B cell (primary cell): ENCODE data around the gene TANGO6. TPM values are rescaled to one million over a fixed set of nuclear protein-coding genes. Genes with fewer than 3 reads are reported as not detected.

Source experiments
- ATAC-seq: fragments of 200-7000 bp; cut with Tn5 transposase; one replicate; pipeline ENCODE4 v1.10.0; 2021; ENCODE audit warnings: low read depth, mild to moderate bottlenecking, moderate number of reproducible peaks, moderate library complexity
- CTCF ChIA-PET: fragments of 350-600 bp; sonication (Branson Sonifier 250); formaldehyde crosslinking; loops from one replicate; lab custom pipeline; 2021; ENCODE audit warnings: antibody characterized with exemption, inconsistent platforms; lab: Charles Lee
- POLR2A ChIA-PET: fragments of 350-600 bp; sonication (Branson Sonifier 250); formaldehyde crosslinking; loops from one replicate; lab custom pipeline; 2021; ENCODE audit warnings: antibody characterized with exemption; lab: Charles Lee
- DNase-seq: peaks from one replicate; pipeline ENCODE4 v3.0.0; 2013
- H2AFZ ChIP-seq: 2 replicates; pipeline ENCODE4 v1.6.1; 2012; ENCODE audit warnings: mild to moderate bottlenecking, low read depth, low read length; ENCODE audit not compliant: insufficient read depth, poor library complexity, severe bottlenecking
- H3K27ac ChIP-seq, 2 donors: 1 replicate in 1 of 2; 2 replicates in 1 of 2; pipeline ENCODE4 v1.5.1; 2012 to 2013; ENCODE audit warnings: low read length in 2 of 2, mild to moderate bottlenecking in 2 of 2, moderate library complexity in 1 of 2
- H3K27me3 ChIP-seq, 4 experiments: fragments of 200-600 bp in 1 of 4; sonication (generic) in 1 of 4; replicated peaks in 1 of 4; 1 replicate in 2 of 4; 2 replicates in 2 of 4; pipeline versions ENCODE4 v1.6.1 to v1.7.0; 2013 to 2016; ENCODE audit warnings: low read length in 3 of 4, mild to moderate bottlenecking in 2 of 4, mixed read lengths in 1 of 4, moderate library complexity in 1 of 4; ENCODE audit not compliant: insufficient read depth in 4 of 4, control insufficient read depth in 3 of 4; ENCODE audit errors: control extremely low read depth in 1 of 4
- H3K36me3 ChIP-seq, 2 experiments: replicated peaks in 1 of 2; 1 replicate in 1 of 2; 2 replicates in 1 of 2; pipeline versions ENCODE4 v1.6.1 to v1.7.1; 2013; ENCODE audit warnings: low read length in 1 of 2; ENCODE audit not compliant: insufficient read depth in 2 of 2, control insufficient read depth in 1 of 2; ENCODE audit errors: control extremely low read depth in 1 of 2, extremely low read depth in 1 of 2
- H3K4me1 ChIP-seq, 2 donors: fragments of 200-600 bp in 1 of 2; sonication (generic) in 1 of 2; 1 replicate in 1 of 2; 2 replicates in 1 of 2; pipeline versions ENCODE4 v1.5.1 to v1.6.1; 2013 to 2017; ENCODE audit warnings: low read length in 2 of 2; ENCODE audit not compliant: control insufficient read depth in 2 of 2, insufficient read depth in 2 of 2
- H3K4me2 ChIP-seq: replicated peaks from 2 replicates; pipeline ENCODE3; 2012; ENCODE audit warnings: mild to moderate bottlenecking, low read depth, low read length; ENCODE audit not compliant: poor library complexity, severe bottlenecking
- H3K4me3 ChIP-seq, 5 experiments: fragments of 200-600 bp in 1 of 5; sonication (generic) in 1 of 5; 1 replicate in 3 of 5; 2 replicates in 2 of 5; pipeline versions ENCODE4 v1.5.1 to v1.7.0; 2011 to 2016; ENCODE audit warnings: low read length in 4 of 5, mild to moderate bottlenecking in 4 of 5, low read depth in 2 of 5, control low read depth in 1 of 5, moderate library complexity in 1 of 5; ENCODE audit not compliant: insufficient read depth in 1 of 5; ENCODE audit errors: control extremely low read depth in 1 of 5, extremely low read depth in 1 of 5
- H3K79me2 ChIP-seq: fragments of 200-600 bp; sonication (generic); one replicate; pipeline ENCODE4 v1.6.0; 2016; ENCODE audit warnings: low read length; ENCODE audit not compliant: control insufficient read depth, insufficient read depth
- H3K9ac ChIP-seq: fragments of 200-600 bp; sonication (generic); 2 replicates; pipeline ENCODE4 v1.6.1; 2017; ENCODE audit warnings: mild to moderate bottlenecking, low read length, moderate library complexity
- H3K9me3 ChIP-seq, 3 donors: one replicate each; pipeline versions ENCODE4 v1.6.1 to v1.7.1; 2013; ENCODE audit warnings: low read length in 2 of 3; ENCODE audit not compliant: control insufficient read depth in 2 of 3, insufficient read depth in 1 of 3; ENCODE audit errors: control extremely low read depth in 1 of 3
- H4K20me1 ChIP-seq: 2 replicates; pipeline ENCODE4 v1.6.0; 2012; ENCODE audit warnings: mild to moderate bottlenecking, low read length; ENCODE audit not compliant: insufficient read depth, control insufficient read depth, poor library complexity, severe bottlenecking
- H3K27ac Mint-ChIP-seq: one replicate; pipeline ENCODE4 v1.8.0; 2021; ENCODE audit warnings: mixed read lengths
- H3K27me3 Mint-ChIP-seq: one replicate; pipeline ENCODE4 v1.8.0; 2021; ENCODE audit warnings: mixed read lengths
- H3K4me1 Mint-ChIP-seq: one replicate; pipeline ENCODE4 v1.8.0; 2021; ENCODE audit warnings: mixed read lengths
- H3K4me3 Mint-ChIP-seq: one replicate; pipeline ENCODE4 v1.8.0; 2021; ENCODE audit warnings: mixed read lengths
- H3K9me3 Mint-ChIP-seq: one replicate; pipeline ENCODE4 v1.8.0; 2022; ENCODE audit warnings: mixed read lengths; ENCODE audit not compliant: insufficient read depth
- CTCF ChIP-seq: fragments of 200-600 bp; IDR thresholded peaks from one replicate; pipeline ENCODE4 v1.8.0; 2022; ENCODE audit warnings: antibody characterized with exemption, mild to moderate bottlenecking
- EZH2 ChIP-seq: IDR thresholded peaks from 2 replicates; pipeline ENCODE4 v1.6.1; 2012; ENCODE audit warnings: borderline replicate concordance, low read depth, mild to moderate bottlenecking, moderate library complexity, low read length; ENCODE audit not compliant: insufficient read depth, poor library complexity, severe bottlenecking
- WGBS: methylation state at CpG from one replicate; pipeline ENCODE4 v1.1.5; 2013; ENCODE audit warnings: missing lambda C conversion rate; ENCODE audit not compliant: insufficient coverage; 5-methylcytosine and 5-hydroxymethylcytosine counted together
- intact Hi-C: fragments of 100-400 bp; cut with micrococcal nuclease; formaldehyde crosslinking; loops from one replicate; pipeline ENCODE4 v1.10.0; 2022
- polyA plus RNA-seq: library from polyadenylated mRNA; depleted of rRNA; stranded (reverse); fragments of >200 nt; gene quantifications from 2 replicates; pipeline ENCODE4 v1.2.3, GENCODE V29; 2012
- total RNA-seq, 2 donors: library from RNA; stranded (reverse); fragments of 120-200 nt in 1 of 2; gene quantifications; 1 replicate in 1 of 2; 2 replicates in 1 of 2; pipeline versions ENCODE4 v1.2.3 to v1.2.4, GENCODE V29; 2013 to 2022

Gene TANGO6
- total and polyA plus RNA-seq, 2 donors (not counting 1 experiment from before 2014, with no cell fraction given) = 8.0 to 42.8 TPM

- WGBS = no CpG with 5 or more reads among the region's 3 CpGs
- no peaks in the 10 kb centered on the region for H3K9me3 ChIP-seq
- H3K79me2 ChIP-seq = no peaks in the 10 kb centered on the region
- POLR2A ChIA-PET = no interaction called here
- no peaks in the 10 kb centered on the region for H3K27me3 ChIP-seq
- no peak overlapping the region for H3K4me2 ChIP-seq
- Mint-ChIP-seq H3K4me1 (no peaks in the 10 kb centered on the region), H3K4me3 (no peak overlapping the region), H3K9me3 (no peaks in the 10 kb centered on the region), H3K27me3 (no peaks in the 10 kb centered on the region), H3K27ac (peak overlapping the region; percentile 6)
- ATAC-seq (no peak), DNase-seq (no peak)
- H3K4me1 ChIP-seq = no peaks in the 10 kb centered on the region
- peaks cover 7 to 27% of the 10 kb centered on the region in 2 experiments for H3K36me3 ChIP-seq
- no peaks in the 10 kb centered on the region for H4K20me1 ChIP-seq
- intact Hi-C loops = no loop called here
- no peak overlapping the region for H2AFZ ChIP-seq
- H3K4me3 ChIP-seq = no peak overlapping the region
- H3K9ac ChIP-seq = no peak overlapping the region
- no peak overlapping the region for H3K27ac ChIP-seq
- no peak for TF ChIP-seq EZH2
- TF ChIP-seq CTCF = no peak
- CTCF ChIA-PET = no interaction called here
Observed at GRCh38 chr16:68934402-68934801, 91.1 kb downstream of the TANGO6 start.

- ChIA-PET CTCF (no interaction called here), POLR2A (no interaction called here)
- Mint-ChIP-seq H3K27ac (no peak overlapping the region), H3K4me3 (no peak overlapping the region), H3K27me3 (no peaks in the 10 kb centered on the region), H3K4me1 (no peaks in the 10 kb centered on the region), H3K9me3 (no peaks in the 10 kb centered on the region)
- Histone ChIP-seq H2AFZ (no peak overlapping the region), H3K27me3 (no peaks in the 10 kb centered on the region), H3K9ac (no peak overlapping the region), H4K20me1 (no peaks in the 10 kb centered on the region), H3K27ac (no peak overlapping the region), H3K4me1 (no peaks in the 10 kb centered on the region), H3K79me2 (no peaks in the 10 kb centered on the region), H3K4me3 (no peak overlapping the region), H3K36me3 (peaks cover 4 to 22% of the 10 kb centered on the region in 2 experiments), H3K4me2 (no peak overlapping the region), H3K9me3 (no peaks in the 10 kb centered on the region)
- intact Hi-C loops = no loop called here
- TF ChIP-seq CTCF (no peak), EZH2 (no peak)
- ATAC-seq (no peak), DNase-seq (no peak)
Observed at GRCh38 chr16:68935008-68935407, 91.7 kb downstream of the TANGO6 start.
